HK-2 (cell line): ENCODE results near the gene NXNL2.

ENCODE experiments used
- DNase-seq: peaks from one replicate; pipeline ENCODE4 v3.0.0-alpha.2; 2018; ENCODE audit not compliant: unreplicated experiment

The NXNL2 gene

DNA sequence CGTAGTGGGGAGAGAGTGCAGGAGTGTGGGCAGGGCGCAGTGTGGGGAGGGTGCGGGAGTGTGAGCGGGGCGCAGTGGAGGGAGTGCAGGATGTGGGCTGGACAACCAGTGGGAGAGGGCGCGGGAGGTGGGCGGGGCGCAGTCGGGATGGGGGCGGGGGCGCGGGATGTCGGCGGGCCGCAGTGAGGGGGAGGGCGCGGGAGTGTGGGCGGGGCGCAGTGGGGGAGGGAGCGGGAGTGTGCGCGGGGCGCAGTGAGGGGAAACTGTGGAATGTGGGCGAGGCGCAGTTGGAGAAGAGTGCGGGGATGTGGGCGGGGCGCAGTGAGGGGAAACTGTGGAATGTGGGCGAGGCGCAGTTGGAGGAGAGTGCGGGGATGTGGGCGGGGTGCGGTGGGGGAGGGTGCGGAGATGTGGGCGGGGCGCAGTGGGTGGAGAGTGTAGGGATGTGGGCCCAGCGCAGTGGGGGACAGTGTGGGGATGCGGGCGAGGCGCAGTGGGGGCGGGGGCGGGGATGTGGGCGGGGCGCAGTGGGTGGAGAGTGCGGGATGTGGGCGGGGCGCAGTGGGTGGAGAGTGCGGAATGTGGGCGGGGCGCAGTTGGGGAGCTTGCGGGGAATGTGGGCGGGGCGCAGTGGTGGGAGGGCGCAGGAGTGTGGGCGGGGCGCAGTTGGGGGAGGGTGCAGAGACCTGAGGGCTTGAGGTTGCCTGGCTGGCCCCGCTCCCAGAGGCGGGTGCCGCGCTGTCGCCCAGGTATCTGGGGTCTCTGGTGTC, at the start of gene NXNL2:
TSS of gene NXNL2 (plus strand) at position 723 of the 770 bp plus-strand sequence. CDS start 257 bp downstream, outside the sequence.
- DNase-seq: peak; percentile 98

DNA sequence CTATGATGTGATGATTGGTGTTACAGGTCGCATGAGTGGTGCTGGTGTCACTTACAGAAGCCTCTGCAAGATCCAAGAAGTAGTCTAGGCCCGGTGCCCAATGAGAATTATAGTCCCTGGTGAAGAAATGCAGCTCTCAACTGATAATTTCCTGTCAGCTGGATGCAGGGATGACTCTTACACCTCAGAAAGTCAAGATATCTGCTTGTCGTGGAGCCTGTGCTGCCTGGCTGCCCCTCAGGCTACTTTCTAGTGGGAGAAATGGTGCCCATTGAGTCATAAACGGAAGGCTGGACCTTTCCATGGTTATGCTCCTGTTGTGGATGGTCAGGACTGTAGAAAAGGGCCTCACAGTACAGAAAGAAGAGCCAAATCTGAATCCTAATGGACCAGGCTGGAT, 46.8 kb upstream of the NXNL2 start:
- no peak for DNase-seq

DNA sequence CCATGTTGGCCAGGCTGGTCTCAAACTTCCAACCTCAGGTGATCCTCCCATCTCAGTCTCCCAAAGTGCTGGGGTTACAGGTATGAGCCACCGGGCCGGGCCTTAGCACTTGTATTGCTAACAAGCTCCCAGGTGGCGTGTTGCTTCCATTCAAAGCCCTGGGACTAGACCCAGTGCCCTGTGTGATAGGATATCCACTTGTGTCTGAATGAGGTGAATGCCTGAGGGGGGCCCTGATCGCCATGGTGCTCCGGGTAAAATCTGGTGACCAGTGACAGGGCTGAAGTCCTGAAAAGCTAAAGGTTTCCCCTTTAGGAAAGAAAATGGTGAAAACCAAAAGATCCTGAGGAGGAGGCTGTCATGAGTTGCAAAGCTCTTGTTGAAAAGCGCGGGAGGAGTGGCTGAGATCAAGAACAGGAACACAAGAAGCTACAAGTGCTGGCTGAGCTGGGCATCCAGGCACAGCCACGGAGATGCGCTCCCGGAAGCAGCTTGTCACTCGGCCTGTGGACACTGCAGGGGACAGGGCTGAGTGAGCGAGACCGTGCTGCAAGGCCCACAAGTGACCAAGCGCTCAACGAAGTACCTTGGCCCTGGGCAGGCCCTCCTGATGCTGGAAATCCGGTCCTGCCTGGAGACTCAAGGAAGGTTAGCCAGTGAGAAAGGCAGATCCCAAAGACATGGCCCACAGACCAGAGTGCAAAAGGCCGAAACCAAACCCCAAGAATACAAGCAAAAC, 39.8 kb upstream of the NXNL2 start:
- no peak for DNase-seq

DNA sequence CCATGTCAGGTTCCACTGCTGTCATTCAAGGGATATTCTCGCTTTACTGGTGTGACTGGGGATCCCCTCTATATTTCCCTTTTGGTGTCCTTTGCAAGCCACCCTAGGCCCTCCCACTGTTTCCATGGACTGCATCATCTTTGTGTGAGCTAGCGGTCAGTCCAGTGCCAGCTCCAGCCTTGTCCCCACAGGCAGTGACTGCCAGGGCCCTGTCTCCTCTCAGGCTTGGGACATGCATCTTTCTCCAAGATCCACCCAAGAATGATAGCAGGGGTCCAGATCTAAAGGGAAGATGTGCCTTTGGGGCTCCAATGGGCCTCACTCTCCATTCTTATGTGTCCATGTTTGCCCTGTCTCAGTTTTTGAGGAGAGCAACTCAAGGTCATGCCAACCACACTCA, 37.8 kb upstream of the NXNL2 start:
- no peak for DNase-seq

DNA sequence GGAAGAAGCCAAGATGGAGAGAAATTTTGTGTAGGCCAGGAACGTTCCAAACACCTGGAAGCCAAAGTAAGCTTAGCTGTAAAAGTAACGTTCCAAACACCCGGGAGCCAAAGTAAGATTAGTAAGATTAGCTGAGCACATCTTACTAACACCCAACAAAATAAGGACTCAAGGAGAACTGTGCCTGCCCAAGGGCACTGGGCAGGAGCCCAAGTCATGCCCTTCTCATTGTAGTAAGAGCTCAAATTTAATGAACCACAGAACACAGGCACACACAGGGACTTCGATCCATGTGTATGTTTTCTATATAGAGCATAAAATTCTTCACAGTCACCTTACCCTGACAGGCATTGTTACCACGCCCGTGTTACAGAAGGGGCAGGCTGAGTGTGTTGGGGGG, 36.1 kb upstream of the NXNL2 start:
- DNase-seq: no peak

DNA sequence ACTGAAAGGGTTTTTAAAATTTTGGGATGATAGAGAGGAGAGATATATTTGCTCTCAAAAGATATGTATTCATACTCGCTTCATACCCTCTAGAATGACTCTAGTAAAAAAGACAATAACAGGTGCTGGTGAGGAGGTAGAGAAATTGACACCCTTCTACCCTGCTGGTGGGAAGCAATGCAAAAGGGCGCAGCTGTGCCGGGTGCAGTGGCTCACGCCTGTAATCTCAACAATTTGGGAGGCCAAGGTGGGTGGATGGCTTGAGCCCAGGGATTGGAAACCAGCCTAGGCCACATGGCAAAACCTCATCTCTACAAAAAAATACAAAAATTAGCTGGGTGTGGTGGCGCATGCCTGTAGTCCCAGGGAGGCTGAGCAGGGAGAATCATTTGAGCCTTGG, 33.9 kb upstream of the NXNL2 start:
- no peak for DNase-seq

DNA sequence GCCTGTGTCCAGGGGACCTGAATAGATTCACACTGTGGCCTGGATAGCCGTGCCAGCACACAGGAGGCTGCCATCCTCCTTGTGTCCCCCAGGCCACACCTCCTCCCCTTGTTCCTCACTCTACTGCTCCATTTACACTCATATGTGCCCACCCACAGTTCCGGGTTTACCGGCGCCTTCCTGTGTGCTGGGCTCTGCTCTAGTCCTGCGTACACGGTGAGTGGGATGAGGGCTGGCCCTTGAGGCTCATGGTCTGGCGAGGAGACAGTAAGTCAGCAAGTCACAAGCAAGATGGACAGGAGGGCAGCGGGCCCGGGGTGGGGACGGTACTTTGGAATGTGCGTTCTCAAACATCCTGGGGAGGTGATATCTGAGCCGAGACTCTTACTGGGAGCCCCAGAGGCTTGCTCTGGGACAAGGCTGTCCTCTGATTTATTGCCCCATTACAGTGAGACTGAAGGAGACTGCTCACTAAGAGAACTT, 32.4 kb upstream of the NXNL2 start:
- no peak for DNase-seq

DNA sequence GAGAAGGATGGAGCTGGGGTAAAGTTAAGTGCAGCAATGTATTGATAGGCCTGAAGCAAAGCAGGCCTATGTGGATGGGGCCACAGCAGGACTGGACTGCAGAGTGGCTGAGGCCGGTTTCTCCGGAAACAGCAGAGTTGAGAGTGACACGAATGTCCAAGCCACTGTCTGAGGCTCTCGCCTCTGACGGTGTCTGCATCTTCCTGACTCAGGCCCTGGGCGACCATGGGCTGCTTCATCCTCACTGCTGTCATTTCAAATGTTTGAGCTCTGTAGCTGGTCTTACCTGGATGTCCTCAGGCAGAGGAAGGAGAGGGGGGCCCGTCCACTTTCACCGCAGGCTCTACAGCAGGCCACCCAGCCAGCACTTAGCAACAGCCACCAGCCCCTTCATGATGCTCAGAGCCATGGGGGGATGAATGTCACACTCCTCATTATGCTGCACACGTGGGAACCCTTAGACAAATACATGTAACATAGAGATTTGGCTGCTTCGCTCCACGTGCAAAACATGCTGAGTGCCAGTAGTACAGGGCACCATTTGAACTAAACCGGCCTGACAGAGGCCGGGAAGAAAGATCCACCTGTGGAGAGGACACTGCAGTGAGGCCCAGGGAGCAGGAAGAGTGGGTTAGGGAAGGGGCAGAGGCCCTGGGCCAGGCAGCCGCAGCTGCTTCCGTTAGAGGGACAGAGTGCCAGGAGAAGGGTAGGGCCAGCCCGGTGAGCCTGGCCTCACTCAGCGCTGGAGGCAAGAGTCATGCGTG, 31.7 kb upstream of the NXNL2 start:
- DNase-seq: no peak

DNA sequence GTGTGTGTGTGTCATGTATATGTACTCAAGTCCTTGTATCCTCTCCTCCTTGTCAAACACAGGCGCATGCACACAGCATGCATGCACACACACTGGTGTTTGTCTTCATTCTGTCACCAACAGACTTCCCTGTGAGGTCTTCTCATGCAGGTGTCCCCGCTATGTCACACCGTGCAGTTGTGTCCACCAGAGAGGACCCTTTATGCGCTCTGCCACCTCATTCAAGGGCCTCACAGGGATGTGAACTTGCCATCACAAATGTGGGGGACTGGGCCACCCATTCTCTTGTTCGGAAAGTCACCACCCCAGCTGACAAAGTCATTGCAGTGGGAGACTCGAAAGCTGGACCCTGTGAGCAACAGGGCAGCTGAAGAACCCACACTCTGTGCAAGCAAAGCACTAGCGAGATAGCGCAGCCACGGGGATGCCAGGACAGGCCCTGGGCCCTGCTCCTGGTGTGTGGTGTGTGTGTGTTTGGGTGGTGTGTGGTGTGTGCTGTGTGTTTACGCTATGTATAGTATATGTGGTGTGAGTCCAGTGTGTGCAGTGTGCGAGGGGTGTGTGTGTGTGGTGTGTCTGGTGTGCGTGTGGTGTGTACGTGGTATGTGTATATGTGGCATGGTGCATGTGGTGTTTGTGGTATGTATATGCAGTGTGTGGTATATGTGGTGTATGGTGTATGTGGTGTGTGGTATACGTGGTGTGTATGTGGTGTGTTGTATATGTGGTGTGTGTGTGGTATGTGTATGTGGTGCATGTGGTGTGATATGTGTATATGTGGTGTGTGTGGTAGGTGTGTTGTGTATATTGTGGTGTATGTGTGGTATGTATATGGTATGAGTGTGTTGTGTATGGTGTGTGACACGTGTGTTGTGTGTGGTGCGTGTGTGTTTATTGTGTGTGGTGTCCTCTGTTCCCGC, 30.9 kb upstream of the NXNL2 start:
- DNase-seq: no peak

DNA sequence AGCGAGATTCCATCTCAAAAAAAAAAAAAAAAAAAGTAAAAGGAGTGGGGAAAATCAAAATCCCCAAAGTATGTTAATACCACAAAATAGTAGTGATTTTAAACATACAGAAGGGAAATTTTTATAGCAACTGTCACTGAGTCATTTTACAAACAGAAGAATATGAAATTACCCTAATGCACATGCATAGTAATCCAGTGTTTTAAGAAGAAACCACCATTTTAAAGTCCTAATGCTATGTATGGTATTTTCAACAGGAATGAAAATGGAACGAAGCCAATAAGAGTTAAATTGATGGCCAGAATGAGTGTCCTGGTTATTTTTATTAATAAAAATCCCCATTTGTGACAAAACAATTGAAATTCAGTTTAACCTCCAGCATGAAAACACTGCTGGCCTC, 26.7 kb upstream of the NXNL2 start:
- no peak for DNase-seq

DNA sequence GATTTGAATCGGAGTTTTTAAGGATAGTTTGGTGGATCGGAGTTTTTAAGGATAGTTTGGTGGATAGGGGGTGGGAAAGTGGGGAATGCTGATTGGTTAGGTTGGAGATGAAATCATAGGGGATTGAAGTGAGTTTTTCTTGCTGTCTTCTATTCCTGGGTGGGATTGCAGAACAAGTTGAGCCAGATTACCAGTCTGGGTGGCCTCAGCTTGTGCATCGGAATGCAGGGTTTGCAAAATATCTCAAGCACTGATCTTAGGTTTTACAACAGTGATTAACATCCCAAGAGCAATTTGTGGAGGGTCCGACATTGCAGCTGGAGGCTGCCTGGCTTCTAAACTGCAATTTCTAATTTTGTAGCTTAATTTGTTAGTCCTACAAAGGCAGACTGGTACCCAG, 23.1 kb upstream of the NXNL2 start:
- DNase-seq: no peak

DNA sequence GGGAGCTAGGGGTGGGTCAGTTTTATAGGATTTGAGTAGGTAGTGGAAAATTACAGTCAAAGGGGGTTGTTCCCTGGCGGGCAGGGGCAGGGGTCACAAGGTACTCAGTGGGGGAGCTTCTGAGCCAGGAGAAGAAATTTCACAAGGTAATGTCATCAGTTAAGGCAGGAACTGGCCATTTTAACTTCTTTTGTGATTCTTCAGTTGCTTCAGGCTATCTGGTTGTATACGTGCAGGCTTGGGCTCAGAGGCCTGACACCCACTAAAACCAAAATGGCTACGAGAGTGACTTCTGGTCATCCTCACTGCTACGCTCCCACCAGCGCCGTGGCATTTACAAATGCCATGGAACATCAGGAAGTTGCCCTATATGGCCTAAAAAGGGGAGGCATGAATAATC, 20.7 kb upstream of the NXNL2 start:
- DNase-seq: no peak

DNA sequence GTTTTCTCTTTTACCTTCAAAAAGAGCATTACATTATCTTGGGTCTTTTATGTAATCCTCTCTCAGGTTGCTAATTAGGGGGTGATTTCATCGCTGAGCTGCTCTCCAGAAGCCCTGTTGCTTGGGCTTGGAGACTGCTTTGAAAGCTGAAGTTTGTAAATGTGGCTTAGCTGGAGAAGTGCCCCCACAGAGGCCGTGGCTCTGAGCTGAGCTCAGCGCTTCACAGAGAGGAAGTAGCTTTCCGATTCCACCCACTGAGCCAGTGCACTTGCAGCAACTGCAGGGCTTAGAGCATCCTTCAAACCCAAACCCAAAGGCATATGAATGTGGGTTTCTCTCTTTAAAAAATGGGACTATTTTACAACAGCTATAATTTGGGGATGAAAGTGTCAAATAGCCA, 13.7 kb upstream of the NXNL2 start:
- DNase-seq: no peak

DNA sequence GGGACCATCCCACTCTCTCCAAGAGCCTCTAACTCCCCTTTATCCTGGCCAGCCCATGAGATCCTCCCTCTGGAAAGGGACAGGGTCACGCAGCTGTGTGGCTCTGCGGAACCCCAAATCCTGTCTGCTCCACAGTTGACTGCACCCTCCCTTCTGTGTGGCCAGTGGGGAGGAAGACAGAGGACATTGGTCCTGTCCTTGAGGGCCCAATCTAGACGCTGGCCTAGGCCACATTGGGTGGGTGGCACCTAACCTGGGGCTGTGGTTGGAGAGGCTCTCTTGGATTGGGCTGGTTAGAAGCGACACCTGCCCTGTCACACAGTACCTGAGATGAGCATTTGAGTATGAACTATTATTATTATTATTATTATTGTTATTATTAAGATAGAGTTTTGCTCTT, 12.6 kb upstream of the NXNL2 start:
- DNase-seq: no peak

DNA sequence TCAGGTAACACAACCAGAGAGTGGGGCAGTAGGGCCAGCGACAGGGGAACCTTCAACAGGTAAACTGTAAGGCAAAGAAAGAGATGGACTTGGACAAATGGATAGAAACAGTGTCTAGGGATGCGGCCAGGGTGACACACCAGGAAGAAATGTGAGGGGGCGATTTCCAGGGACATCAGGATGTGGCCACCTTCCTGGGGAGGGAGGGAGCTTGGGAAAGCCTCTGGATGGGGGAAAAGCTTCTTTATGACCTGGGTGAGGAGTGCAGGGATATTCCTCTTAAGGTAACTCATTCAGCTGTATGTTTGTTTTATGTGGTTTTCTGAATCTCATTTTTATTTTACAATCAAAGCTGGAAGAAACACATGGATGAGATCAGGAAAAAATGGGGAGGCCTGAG, 11.9 kb upstream of the NXNL2 start:
- DNase-seq: peak; percentile 69

DNA sequence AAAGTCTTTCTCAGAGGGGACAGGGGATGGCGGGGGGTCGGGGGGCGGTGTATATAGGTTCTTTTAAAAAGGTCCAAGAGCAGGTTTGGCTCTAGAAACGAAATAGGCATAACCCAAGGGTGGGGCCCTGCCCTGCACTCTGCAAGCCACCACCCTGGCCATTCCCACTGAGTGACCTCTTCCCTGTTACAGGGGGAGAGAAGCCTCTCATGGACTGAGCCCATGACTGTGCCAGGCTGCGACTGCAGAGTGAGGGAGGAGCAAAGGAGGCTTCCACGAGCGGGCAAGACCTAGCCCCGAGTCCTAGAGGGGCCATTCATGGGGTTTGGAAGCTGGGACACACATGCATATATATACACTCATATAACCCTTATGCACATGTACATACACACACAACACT, 10.1 kb upstream of the NXNL2 start:
- DNase-seq: no peak

DNA sequence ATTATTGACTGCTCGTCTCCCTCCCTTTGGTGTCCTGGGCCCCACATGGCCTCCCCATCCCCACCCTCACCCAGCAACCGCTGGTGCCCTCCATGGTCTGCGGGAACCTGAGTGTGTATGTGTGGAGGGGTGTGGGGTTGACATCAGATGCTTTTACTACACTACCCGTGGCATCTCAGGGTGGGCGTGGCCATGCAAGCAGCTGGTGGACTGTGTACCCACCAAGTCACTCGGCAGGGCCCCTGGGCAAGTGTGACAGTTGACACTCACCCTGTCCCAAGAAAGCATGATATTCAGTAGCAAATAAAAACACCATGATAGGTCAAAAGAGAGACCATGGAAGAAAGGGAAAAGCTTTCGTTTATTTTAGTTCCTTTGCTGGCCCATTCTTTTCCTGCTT, 7.4 kb upstream of the NXNL2 start:
- DNase-seq: no peak

DNA sequence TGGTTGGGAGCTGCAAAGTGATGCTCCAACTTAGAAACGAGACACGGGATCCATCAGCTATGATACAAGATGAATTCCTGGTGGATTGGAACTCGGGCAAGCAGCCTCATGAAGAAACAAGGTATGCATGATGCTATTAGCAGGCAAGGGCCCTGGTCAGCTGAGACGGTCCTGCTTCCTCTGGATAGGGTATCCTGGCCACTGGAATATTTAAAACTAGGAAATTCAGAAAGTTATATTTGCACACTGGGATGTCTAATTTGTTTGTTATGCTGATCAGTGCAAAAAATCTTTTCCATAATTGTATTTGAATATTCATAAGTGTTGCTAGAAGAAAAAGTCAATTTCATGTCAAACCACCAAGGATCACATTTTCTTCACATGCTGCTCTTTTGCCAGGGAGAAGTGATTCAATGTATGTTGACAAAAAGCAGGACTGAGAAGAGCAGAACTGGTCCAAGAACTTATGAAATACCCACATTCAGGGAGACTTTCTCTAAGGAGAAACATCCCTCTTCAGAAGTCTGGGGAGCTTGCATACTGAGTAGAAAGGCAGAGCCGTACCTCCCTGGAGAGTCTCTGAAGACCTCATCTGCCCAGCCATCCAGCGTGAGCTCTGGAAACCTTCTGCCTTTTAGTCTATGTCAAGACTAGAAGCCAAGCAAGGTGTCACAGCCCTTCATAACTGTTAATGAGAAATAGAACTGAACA, 6.7 kb upstream of the NXNL2 start:
- no peak for DNase-seq

DNA sequence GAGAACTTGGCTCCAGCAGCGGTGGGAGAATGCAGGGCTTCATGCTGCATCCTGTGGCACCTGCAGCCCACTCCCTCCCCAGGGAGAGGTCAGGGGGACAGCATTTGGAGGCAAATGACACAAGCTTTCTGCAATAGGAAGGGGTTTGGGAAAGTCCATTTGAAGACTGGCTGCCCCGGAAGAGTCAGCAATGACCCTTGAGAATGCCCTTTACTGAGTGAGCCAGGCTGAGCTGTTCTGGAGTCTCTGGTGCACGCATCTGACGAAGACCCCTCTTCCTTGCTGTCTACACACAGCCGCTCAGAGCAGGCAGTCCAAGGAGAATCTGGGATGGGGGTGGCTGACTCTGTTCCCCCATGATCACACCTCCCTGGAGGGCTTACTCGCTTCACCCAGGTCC, 5.5 kb upstream of the NXNL2 start:
- DNase-seq: no peak

DNA sequence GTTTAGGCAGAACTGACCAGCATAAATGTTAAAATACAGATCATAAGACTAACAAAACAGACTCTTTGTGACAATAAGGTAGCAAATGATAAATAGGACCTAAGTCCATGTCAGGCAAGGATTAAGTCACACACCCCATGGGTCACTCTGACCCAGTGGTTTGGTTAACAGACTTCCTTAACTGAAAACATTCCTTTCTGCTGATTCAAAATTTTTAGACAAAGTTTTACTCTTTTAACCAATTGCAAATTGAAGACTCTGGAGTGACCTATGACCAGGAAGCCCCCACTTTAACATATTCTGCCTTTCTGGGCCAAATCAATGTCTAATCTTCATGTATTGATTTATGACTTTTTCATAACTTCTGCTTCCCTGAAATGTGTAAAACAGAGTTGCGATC, 4.9 kb upstream of the NXNL2 start:
- peak; percentile 41 for DNase-seq
